ENCODE measurements around the gene TMEM186.
A peak's percentile ranks its signal among the peaks of the same experiment; 100 is the strongest.
"Not testable (repeated sequence)": the region's sequence is repeated elsewhere in the genome, so short reads cannot be mapped to it uniquely, and the experiment has no call there.

Gene TMEM186

DNA sequence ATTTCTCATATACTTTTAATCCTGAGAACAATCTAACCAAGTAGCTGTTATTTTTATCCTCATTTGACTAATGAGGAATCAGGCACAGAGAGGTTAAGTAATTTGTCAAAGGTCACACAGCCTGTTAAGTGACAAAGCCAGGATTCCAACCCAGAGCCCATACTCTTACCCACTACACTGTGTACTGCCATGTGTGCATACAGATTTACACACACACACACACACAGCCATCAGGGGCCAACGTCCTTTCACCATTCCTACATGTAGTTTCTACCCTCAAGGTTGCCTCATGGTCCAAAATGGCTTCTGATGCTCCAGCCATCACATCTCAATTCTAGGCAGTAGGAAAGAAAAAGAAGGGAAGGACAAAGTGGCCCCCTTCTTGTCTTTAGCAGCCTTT lies 22.1 kb downstream of the TMEM186 start:
- FAIRE-seq, result no peak
- no peak for DNase-seq (ENCODE audit: low spot score)

DNA sequence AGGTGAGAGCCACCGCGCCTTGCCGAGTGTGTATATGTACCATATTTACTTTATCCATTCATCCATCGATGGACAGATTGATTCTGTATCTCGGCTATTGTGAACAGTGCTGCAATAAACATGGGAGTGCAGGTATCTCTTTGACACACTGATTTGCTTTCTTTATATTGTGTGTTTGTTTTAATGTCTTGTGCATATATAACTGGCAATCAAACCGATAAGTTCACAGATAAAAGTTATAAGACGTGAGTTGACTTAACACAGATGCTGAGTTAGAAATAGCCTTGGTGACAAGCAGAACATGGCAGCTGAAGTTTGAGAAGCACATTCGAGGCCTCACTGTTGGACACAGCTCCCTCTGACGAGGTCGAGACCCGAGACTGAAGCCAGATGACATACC lies 23.2 kb downstream of the TMEM186 start:
- DNase-seq (ENCODE audit: low spot score) (no peak), FAIRE-seq (no peak)

GRCh38 chr16:8773537-8773936 lies 23.9 kb downstream of the TMEM186 start:
- DNase-seq (ENCODE audit: low spot score) (no peak), FAIRE-seq (no peak)

GRCh38 chr16:8768692-8769091 lies 28.7 kb downstream of the TMEM186 start:
- DNase-seq (ENCODE audit: low spot score) (no peak), FAIRE-seq (no peak)

- no peak for FAIRE-seq
Observed at GRCh38 chr16:8768283-8768682, 29.2 kb downstream of the TMEM186 start.

GRCh38 chr16:8767176-8767575 lies 30.3 kb downstream of the TMEM186 start:
- FAIRE-seq (no peak), DNase-seq (ENCODE audit: low spot score) (no peak)

More at GRCh38 chr16:8768283-8768682, 29.2 kb downstream of the TMEM186 start:
- DNase-seq (ENCODE audit: low spot score), result no peak

DNA sequence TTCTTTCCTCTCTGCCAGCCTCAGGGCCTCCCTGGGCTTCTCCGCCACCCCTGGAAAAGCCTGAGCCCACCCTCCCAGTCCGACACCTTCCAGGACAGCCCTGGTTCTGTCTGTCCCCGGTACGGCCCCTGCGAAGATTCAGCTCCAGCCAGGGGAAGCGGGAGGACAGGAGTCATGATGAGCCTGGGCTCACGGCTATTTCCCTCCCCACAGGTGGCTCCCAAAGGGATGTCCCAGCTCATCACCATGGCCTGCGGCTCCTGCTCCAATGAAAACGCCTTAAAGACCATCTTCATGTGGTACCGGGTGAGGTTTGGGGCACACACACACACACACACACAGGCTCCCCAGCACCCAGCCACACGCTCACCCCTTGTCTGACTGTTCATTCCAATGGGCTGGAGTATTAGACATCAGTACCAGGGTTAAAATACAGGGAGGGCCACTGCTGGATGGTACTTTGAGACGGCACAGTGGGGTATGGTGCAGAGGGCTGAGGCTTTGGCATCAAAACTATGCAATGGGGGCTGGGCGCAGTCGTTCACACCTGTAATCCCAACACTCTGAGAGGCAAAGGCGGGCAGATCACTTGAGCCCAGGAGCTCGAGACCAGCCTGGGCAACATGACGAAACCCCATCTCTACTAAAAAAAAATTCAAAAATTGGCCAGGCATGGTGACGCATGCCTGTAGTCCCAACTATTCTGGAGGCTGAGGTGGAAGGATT lies 32.8 kb downstream of the TMEM186 start:
- DNase-seq (ENCODE audit: low spot score) (no peak), FAIRE-seq (no peak)

DNA sequence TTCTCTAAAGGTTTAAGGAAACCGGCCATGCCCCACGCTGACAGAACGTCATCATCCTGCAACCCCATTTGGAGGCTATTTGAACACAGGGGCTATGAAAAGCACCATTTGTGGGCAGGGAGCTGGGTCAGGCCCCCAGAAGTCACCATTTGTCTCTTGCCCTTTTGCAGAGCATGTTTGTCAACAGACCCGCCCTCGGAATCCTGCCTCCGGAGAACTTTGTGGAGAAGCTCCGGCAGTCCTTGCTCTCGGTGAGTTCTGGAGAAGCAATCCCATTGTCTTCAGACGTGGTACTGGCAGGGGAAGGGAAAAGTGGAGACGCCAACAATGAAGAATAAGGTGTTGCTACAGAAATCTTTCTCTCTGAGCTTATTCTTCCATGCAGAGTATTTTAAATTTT lies 33.5 kb downstream of the TMEM186 start:
- FAIRE-seq (no peak), DNase-seq (ENCODE audit: low spot score) (no peak)

DNA sequence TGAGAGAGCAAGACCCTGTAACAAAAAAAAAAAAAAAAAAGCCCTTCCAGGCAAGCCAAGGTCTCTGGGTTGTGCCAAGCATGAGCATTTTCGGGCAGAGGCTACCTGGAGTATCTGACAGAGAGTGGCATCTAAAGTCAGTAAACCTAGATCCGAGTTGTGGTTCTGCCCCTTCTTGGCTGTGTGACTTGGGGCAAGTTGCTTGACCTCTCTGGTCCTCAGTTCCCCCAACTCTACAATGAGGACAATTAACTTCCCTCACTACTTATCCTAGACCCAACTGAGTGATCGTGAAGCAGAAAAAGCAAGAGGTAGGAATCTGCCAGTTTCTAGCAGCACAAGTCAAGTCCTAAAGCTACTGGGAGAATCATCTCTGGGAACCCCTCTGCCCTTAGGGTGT lies 34.4 kb downstream of the TMEM186 start:
- no peak for FAIRE-seq

DNA sequence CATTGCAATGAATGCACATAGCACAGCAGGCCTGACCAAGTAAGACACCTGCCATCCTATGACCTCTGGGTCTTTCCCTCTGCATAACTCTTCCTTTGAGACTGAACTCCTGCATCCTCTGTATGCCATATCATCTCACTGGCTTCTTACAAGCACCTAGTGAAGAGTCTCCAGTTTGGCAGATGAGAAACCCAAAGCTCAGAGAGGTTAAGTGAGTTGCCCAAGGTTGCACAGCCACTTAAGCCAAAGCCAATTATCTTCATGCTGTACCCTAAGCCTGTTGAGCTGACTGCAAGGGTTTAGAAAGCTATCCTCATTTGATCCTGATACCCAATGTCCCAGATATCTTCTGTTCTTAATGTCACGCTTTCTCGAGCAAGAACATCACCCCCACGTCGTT lies 35.2 kb downstream of the TMEM186 start:
- DNase-seq (ENCODE audit: low spot score) (no peak), FAIRE-seq (peak; percentile 55)

More for the DNA sequence above, 34.4 kb downstream of the TMEM186 start:
- DNase-seq (ENCODE audit: low spot score), result no peak

- FAIRE-seq (no peak), DNase-seq (ENCODE audit: low spot score) (no peak)
Observed at GRCh38 chr16:8761078-8761477, 36.4 kb downstream of the TMEM186 start.

DNA sequence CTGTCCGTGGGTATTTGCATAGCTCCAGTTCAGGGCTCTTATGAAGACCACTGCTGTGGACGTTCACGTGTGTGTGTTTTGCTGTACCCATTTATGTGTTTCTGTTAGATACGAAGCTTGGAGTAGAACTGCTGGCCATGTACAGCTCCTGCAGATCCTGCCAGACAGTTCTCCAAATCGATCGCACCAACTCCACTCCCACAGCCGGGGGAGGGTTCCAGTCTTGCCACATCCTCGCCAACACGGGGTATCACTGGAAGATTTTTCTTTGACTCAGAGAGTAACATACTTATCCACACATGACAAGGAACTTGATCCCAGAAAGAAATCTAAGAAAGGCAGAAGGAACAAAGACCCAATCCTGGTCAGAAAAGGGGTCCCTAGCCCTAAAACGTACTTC lies 37.4 kb downstream of the TMEM186 start:
- no peak for DNase-seq (ENCODE audit: low spot score)
- no peak for FAIRE-seq

- FAIRE-seq (no peak), DNase-seq (ENCODE audit: low spot score) (no peak)
Observed at GRCh38 chr16:8758022-8758421, 39.4 kb downstream of the TMEM186 start.

GRCh38 chr16:8756755-8757154 lies 40.7 kb downstream of the TMEM186 start:
- FAIRE-seq, result peak; percentile 32
- no peak for DNase-seq (ENCODE audit: low spot score)

DNA sequence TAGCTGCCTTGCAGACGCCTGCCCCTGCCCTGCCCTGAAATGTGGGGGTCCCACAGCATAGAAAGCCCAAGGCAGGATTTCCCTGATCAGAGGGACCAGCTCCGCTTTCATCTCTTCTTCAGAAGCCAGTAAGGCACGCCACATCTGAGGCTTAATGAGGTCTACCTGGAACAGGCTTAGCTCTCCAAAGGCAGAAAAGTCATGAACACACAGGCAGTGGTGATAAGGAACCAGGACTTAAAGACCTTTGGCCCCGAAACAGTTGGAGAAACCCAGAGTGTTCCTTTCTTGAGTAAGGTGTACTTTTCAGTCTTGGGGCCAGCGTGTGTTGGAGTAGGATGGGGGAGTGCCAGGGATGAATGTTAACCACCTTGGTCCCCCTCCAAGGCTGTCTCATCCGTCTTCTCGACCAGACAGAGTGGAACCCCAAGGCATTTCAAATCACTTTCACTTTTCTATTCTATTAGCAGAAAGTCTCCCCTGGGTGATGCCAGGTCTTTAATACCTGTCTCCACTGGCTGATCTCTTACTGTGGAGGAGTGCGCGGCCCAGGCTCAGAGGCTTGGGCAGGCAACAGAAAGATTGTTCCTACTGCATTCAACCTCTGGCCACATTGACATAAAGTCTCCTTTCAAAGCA lies 43.9 kb downstream of the TMEM186 start:
- no peak for DNase-seq (ENCODE audit: low spot score)
- no peak for FAIRE-seq

GRCh38 chr16:8752706-8753105 lies 44.7 kb downstream of the TMEM186 start:
- no peak for FAIRE-seq
- DNase-seq (ENCODE audit: low spot score), result no peak

GRCh38 chr16:8751481-8752311 lies 45.7 kb downstream of the TMEM186 start:
- FAIRE-seq, result peak; percentile 67
- DNase-seq (ENCODE audit: low spot score), result peak; percentile 82

DNA sequence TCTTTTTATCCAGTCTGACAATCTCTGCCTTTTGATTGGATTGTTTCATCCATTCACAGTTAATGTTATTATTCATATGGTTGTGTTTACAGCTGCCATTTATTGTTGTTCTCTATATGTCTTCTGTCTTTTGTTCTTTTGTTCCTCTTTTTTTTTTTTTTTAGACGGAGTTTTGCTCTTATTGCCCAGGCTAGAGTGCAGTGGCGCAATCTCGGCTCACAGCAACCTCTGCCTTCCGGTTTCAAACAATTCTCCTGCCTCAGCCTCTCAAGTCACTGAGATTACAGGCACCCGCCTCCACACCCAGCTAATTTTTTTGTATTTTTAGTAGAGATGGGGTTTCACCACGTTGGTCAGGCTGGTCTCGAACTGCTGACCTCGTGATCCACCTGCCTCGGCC lies 48.5 kb downstream of the TMEM186 start:
- DNase-seq (ENCODE audit: low spot score); FAIRE-seq: not testable (repeated sequence)

All from urothelium cell line (cell line).